ENCODE data around the gene HLA-E.
"Not testable (repeated sequence)": the region's sequence is repeated elsewhere in the genome, so short reads cannot be mapped to it uniquely, and the experiment has no call there.

HLA-E gene

GRCh38 chr6:30529349-30529875, 40.1 kb downstream of the HLA-E start:
- H3K4me3 ChIP-seq (ENCODE audit: low read depth, low read length); DNase-seq (ENCODE audit: low read depth): not testable (repeated sequence)

- DNase-seq (ENCODE audit: low read depth), result no peak
Observed at GRCh38 chr6:30530014-30530413, 40.7 kb downstream of the HLA-E start.

DNA sequence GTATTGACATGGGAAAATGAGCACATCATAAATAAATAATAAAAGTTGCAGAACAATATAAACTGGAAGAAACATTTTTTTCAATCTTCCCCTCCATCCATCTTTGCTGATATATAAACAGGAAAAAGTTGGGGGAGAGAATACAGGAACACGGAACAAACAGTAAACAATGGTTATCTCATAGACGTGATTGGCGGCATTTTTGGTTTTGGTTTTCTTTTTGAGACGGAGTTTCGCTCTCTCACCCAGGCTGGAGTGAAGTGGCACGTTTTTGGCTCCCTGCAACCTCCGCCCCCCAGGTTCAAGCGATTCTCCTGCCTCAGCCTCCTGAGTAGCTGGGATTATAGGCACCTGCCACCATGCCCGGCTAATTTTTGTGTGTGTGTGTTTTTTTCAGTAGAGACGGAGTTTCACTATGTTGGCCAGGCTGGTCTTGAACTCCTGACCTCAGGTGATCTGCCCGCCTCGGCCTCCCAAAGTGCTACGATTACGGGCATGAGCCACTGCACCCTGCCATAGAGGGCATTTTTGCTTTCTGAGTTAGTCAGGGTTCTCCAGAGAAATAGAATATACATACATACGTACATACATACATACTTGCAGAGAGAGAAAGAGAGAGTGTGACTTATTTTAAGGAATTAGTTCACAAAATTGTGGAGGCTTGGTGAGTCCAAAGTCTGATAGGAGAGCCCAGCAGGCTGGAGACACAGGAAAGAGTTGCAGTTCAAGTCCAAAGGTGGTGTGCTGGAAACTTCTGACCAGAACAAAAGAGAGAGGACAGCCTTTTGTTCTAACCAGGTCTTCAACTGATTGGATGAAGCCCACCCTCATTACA, 44.4 kb downstream of the HLA-E start:
- H3K4me3 ChIP-seq (ENCODE audit: low read depth, low read length), result no peak overlapping the region
- DNase-seq (ENCODE audit: low read depth), result no peak

More at GRCh38 chr6:30530014-30530413, 40.7 kb downstream of the HLA-E start:
- H3K4me3 ChIP-seq (ENCODE audit: low read depth, low read length), result no peak overlapping the region

DNA sequence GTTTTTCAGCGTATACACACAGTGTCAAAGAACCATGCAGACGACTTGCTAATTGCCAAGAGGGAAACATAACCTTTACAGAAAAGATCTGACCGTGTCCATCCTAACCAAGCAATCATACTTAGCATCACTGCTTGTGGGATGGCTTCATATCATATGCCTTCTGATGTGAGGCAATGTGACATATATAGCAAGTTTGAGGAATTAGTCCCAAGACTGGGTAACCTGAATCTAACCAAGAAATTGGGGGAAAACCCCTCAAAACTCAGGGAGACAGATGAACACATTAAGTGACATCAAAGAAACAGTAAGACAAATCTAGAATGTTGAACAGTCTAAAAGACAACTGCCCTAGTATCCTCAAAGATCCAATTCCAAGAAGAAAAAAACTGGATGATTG, 48.6 kb downstream of the HLA-E start:
- no peak for DNase-seq (ENCODE audit: low read depth)

GRCh38 chr6:30541515-30542403, 52.5 kb downstream of the HLA-E start:
- H3K4me3 ChIP-seq (ENCODE audit: low read depth, low read length), result no peak overlapping the region
- peak; percentile 58 for DNase-seq (ENCODE audit: low read depth)

More for the DNA sequence above, 48.6 kb downstream of the HLA-E start:
- H3K4me3 ChIP-seq (ENCODE audit: low read depth, low read length), result no peak overlapping the region

- DNase-seq (ENCODE audit: low read depth), result no peak
- H3K4me3 ChIP-seq (ENCODE audit: low read depth, low read length), result no peak overlapping the region
Observed at GRCh38 chr6:30542404-30542725, 53.1 kb downstream of the HLA-E start.

DNA sequence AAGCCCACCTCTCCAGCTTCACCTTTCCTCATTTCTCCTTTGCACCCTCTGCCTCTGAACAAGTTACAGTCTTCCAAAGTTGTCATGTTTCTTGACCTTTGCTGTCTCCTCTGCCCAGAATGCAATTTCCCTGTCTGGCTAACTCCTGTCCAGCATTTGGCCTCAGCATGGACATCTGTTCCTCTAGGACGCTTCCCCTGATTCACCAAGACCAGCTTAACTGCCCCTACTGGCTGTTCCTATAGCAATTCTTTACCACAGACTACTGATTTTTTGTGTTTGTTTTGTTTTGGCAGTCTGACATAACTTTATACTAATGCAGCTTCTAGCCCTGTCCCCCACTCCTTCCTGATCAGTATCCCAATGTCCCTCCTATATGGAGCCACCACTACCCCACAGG, 53.6 kb downstream of the HLA-E start:
- no peak for DNase-seq (ENCODE audit: low read depth)
- H3K4me3 ChIP-seq (ENCODE audit: low read depth, low read length), result no peak overlapping the region
